ENCODE measurements around the gene RANBP1.
"Not testable (repeated sequence)": the region's sequence is repeated elsewhere in the genome, so short reads cannot be mapped to it uniquely, and the experiment has no call there.

The RANBP1 gene

DNA sequence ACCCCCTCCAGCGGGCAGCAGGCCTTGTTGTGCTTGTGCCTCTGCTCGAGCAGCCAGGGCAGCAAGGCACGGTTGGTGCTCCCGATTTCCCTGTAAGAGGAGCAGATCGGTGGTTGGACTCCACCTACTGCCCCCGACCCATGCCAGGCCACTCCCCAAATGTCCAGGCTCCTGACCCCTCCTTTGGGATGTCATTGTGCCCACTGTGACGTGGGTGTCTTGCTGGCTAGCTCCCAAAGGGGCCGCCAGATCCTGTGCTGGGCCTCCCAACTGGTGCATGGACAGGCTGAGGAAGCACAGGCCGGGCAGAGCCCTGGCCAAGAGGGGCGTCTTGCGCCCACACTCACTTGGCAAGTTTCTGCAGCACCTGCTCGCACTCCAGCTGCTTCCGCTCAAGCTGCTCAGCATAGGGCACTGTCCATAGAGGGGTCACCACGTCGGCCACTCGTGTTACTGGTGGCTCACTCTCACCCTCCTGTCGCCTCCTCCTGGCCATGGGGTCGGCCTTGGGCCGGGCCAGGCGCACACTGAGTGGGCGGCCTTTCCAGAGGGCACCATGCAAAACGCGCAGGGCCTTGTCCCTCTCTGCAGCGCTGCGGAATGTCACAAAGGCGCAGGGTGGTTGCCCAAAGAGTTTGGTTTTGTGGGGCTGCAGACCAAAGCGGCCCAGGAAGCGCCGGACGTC, at the start of gene RANBP1:
Gene RANBP1, plus strand, starts transcription at position 414 of the 685 bp plus-strand sequence. Its CDS starts 81 bp downstream, at position 495.
- peak within 1 kb of the TSS; percentile 83 for H3K4me3 ChIP-seq (ENCODE audit: low read length)
- peaks cover 41% of the 10 kb centered on the region for H3K36me3 ChIP-seq (ENCODE audit: control insufficient read depth, low read depth, low read length)
- H3K27me3 ChIP-seq (ENCODE audit: control insufficient read depth, insufficient read depth, low read length), result no peaks in the 10 kb centered on the region
- H3K9me3 ChIP-seq (ENCODE audit: control insufficient read depth, low read depth, low read length), result no peaks in the 10 kb centered on the region
- peak within 1 kb of the TSS; percentile 15 for H3K27ac ChIP-seq (ENCODE audit: low read length)
- H3K9ac ChIP-seq (ENCODE audit: low read length), result peak within 1 kb of the TSS; percentile 83
- H3K4me1 ChIP-seq (ENCODE audit: control insufficient read depth, low read depth, low read length), result peaks cover 6% of the 10 kb centered on the region

DNA sequence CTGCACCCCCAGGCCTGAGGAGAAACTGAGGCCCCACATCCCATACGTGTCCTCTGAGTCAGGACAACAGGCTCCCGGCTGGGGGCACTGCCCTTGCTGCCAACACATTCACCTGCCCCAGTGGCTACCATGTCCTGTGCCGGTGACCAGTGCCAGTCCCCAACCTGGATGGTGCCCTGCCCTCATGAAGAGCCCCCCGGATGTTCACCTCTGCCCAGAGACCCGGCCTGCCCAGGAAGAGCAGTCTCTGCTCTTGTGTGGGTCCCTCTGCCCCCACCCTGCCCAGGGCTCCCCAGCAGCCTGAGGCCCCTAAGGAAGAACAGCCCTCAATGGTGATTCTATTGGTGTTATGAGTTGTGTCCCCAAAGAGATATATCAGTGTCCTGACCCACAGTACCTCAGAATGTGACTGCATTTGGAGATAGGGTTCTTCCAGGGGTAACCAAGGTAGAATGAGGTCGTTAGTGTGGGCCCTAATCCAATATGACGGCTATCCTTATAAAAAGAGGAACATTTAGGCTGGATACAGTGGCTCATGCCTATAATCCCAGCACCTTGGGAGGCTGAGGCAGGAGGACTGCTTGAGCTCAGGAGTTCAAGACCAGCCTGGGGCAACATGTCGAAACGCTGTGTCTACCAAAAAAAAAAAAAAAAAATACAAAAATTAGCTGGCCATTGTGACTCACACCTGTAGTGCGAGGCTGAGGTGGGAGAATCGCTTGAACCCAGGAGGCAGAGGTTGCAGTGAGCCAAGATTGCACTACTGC, 49.1 kb upstream of the RANBP1 start:
- Histone ChIP-seq H3K36me3 (ENCODE audit: control insufficient read depth, low read depth, low read length) (no peaks in the 10 kb centered on the region), H3K4me1 (ENCODE audit: control insufficient read depth, low read depth, low read length) (no peaks in the 10 kb centered on the region), H3K9me3 (ENCODE audit: control insufficient read depth, low read depth, low read length) (no peaks in the 10 kb centered on the region), H3K27ac (ENCODE audit: low read length) (no peak overlapping the region), H3K4me3 (ENCODE audit: low read length) (no peak overlapping the region), H3K27me3 (ENCODE audit: control insufficient read depth, insufficient read depth, low read length) (no peaks in the 10 kb centered on the region), H3K9ac (ENCODE audit: low read length) (no peak overlapping the region)

DNA sequence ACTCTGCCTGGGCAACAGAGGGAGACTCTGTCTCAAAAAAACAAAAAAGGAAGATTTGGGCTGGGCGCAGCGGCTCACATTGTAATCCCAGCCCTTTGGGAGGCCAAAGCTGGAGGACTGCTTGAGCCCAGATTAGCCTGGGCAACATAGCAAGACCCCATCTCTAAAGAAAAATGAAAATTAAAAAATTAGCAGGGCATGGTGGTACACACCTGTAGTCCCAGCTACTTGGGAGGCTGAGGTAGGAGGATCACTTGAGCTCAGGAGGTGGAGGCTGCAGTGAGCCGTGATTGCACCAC, 48.6 kb upstream of the RANBP1 start:
- H3K4me3 ChIP-seq (ENCODE audit: low read length); H3K27ac ChIP-seq (ENCODE audit: low read length); H3K36me3 ChIP-seq (ENCODE audit: control insufficient read depth, low read depth, low read length); H3K9ac ChIP-seq (ENCODE audit: low read length); H3K9me3 ChIP-seq (ENCODE audit: control insufficient read depth, low read depth, low read length); H3K27me3 ChIP-seq (ENCODE audit: control insufficient read depth, insufficient read depth, low read length); H3K4me1 ChIP-seq (ENCODE audit: control insufficient read depth, low read depth, low read length): not testable (repeated sequence)

DNA sequence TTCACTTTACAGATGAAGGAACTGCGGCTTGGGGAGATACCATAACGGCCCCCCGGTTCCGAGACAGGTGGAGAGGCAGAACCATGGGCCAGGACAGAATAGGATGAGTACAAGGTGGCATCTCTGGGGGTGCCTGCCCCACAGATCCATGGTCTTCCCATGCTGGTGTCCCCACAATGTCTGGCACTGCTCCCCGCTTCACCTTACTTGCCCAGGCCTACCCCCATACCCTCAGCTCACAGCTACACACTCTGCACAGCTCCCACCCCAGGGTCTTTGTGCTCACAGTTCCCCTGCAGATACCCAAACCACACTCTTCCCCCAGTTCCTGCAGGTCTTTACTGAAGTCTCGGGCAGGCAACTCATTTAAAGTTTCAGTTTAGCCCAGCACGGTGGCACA, 47.3 kb upstream of the RANBP1 start:
- H3K27me3 ChIP-seq (ENCODE audit: control insufficient read depth, insufficient read depth, low read length), result no peaks in the 10 kb centered on the region
- H3K4me3 ChIP-seq (ENCODE audit: low read length), result no peak overlapping the region
- H3K9ac ChIP-seq (ENCODE audit: low read length), result no peak overlapping the region
- no peak overlapping the region for H3K27ac ChIP-seq (ENCODE audit: low read length)
- H3K36me3 ChIP-seq (ENCODE audit: control insufficient read depth, low read depth, low read length), result no peaks in the 10 kb centered on the region
- H3K4me1 ChIP-seq (ENCODE audit: control insufficient read depth, low read depth, low read length), result no peaks in the 10 kb centered on the region
- H3K9me3 ChIP-seq (ENCODE audit: control insufficient read depth, low read depth, low read length), result no peaks in the 10 kb centered on the region

DNA sequence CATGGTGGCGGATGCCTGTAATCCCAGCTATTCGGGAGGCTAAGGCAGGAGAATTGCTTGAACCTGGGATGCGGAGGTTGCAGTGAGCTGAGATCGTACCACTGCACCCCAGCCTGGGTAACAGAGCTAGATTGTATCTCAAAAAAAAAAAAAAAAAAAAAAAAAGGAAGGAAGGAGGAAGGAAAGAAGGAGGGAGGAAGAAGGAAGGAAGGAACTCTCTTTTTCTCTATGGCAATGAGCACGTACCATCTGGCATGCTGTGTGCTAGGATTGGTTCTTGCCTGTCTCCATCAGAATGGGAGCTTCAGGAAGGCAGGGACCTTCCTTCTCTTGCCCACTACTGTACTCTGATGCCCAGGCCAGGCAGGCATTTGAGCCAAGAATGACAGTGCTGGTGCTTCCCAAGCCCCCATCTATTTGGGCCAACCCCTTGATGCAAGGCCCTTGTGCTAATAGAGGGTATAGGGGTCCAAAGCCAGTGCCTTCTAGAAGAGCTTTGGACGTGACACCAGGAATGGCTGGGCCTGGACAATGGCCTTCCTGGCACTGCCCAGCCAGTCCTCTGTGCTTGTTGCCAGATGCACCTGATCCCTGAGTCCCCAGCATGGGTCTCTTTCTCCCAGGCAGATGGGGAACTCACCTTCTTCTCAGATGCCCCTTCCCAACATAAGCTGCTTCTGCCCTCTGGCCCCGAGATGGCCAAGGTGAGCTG, 46.4 kb upstream of the RANBP1 start:
- H3K27me3 ChIP-seq (ENCODE audit: control insufficient read depth, insufficient read depth, low read length), result no peaks in the 10 kb centered on the region
- H3K9ac ChIP-seq (ENCODE audit: low read length), result no peak overlapping the region
- H3K4me3 ChIP-seq (ENCODE audit: low read length), result no peak overlapping the region
- H3K36me3 ChIP-seq (ENCODE audit: control insufficient read depth, low read depth, low read length), result no peaks in the 10 kb centered on the region
- H3K4me1 ChIP-seq (ENCODE audit: control insufficient read depth, low read depth, low read length), result no peaks in the 10 kb centered on the region
- H3K27ac ChIP-seq (ENCODE audit: low read length), result no peak overlapping the region
- H3K9me3 ChIP-seq (ENCODE audit: control insufficient read depth, low read depth, low read length), result no peaks in the 10 kb centered on the region

DNA sequence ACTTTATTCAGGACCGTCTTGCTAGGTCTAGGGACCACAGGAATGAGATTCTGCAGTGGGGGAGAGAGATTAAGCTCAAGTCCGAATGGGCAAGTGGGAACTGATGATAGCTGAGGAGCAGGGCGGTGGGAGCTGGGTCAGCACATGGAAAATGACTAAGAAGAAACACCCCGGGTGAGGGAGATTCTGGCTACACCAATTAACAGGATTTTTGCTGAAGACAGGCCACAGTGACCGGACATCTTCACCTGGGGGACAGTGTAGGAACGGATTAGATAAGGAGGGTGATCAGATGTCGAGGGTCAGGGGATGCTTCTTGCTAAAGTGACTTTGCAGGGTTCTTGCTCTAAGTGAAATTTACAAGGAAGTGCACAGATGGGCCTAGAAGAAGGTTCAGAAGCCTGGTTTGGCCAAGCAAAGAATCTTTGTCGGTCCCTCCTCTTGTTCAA, 44.4 kb upstream of the RANBP1 start:
- H3K27ac ChIP-seq (ENCODE audit: low read length), result no peak overlapping the region
- no peak overlapping the region for H3K9ac ChIP-seq (ENCODE audit: low read length)
- H3K4me1 ChIP-seq (ENCODE audit: control insufficient read depth, low read depth, low read length), result no peaks in the 10 kb centered on the region
- H3K9me3 ChIP-seq (ENCODE audit: control insufficient read depth, low read depth, low read length), result no peaks in the 10 kb centered on the region
- H3K4me3 ChIP-seq (ENCODE audit: low read length), result no peak overlapping the region
- H3K36me3 ChIP-seq (ENCODE audit: control insufficient read depth, low read depth, low read length), result no peaks in the 10 kb centered on the region
- H3K27me3 ChIP-seq (ENCODE audit: control insufficient read depth, insufficient read depth, low read length), result no peaks in the 10 kb centered on the region

DNA sequence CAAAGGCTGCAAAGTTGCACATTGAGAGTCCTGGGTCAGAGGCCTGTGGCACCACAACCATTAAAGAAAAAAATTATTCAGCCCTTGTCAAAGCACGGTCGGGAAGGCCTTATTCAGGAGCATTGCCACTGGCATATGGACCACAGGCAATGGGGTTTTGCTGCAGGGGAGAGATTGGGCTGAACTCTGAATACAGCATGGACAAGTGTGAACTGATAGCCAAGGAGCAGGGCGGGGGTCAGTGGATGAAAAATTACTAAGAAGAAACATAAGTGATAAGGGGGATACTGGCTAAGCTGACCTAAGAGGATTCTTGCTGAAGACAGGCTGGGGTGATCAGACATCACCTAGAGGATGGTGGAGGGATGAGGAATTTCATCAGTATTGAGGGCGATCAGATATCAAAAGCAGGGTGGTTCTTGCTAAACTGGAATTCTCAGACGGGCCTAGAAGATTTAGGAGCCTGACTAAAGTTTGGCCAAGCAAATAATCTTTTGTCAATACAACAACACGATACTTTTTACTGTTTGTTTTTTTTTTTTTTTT, 39.2 kb upstream of the RANBP1 start:
- Histone ChIP-seq H3K27ac (ENCODE audit: low read length) (no peak overlapping the region), H3K9ac (ENCODE audit: low read length) (no peak overlapping the region), H3K27me3 (ENCODE audit: control insufficient read depth, insufficient read depth, low read length) (no peaks in the 10 kb centered on the region), H3K4me1 (ENCODE audit: control insufficient read depth, low read depth, low read length) (peaks cover 5% of the 10 kb centered on the region), H3K4me3 (ENCODE audit: low read length) (no peak overlapping the region), H3K36me3 (ENCODE audit: control insufficient read depth, low read depth, low read length) (peaks cover 2% of the 10 kb centered on the region), H3K9me3 (ENCODE audit: control insufficient read depth, low read depth, low read length) (no peaks in the 10 kb centered on the region)

DNA sequence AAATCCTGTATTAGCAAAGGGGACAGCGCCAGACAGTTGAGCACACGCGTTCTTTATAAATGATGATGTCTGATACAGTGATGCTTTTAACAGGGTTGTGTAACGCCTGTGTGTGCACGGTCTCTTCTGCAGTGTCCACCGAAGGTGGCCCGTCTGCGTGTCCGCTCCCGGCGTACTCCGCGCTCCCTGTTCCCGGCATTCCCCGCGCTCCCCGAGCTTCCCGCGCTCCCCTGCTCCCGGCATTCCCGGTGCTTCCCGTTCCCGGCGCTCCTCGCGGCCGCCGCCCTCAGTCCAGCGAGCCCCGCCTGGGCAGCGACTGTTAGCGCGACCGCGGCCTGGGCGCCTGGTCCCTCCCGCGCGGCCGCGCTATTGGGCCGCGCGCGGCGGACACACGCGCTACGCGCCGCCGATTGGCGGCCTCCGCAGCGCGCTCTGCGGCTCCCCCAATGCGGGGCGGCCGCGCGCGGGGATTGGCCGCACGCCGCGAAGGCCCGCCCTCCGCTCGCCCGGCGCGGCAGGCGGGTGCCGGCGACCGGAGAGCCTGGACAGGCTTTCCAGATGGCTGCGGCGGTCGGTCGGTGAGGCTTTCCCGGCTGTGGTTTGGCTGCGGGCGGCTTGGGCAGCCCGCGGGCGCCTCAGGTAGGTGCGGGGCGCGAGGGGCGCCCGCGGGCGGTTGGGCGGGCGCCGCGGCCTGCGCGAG, 36.0 kb upstream of the RANBP1 start, which contains the start of gene DGCR8:
Gene DGCR8, plus strand, starts transcription at position 497 of the 700 bp plus-strand sequence. CDS start 5,723 bp downstream, outside the sequence.
- Histone ChIP-seq H3K36me3 (ENCODE audit: control insufficient read depth, low read depth, low read length) (peaks cover 3% of the 10 kb centered on the region), H3K4me1 (ENCODE audit: control insufficient read depth, low read depth, low read length) (peaks cover 6% of the 10 kb centered on the region), H3K9ac (ENCODE audit: low read length) (peak within 1 kb of the TSS; percentile 97), H3K4me3 (ENCODE audit: low read length) (peak within 1 kb of the TSS; percentile 98), H3K27ac (ENCODE audit: low read length) (peak within 1 kb of the TSS; percentile 93), H3K27me3 (ENCODE audit: control insufficient read depth, insufficient read depth, low read length) (no peaks in the 10 kb centered on the region), H3K9me3 (ENCODE audit: control insufficient read depth, low read depth, low read length) (no peaks in the 10 kb centered on the region)

DNA sequence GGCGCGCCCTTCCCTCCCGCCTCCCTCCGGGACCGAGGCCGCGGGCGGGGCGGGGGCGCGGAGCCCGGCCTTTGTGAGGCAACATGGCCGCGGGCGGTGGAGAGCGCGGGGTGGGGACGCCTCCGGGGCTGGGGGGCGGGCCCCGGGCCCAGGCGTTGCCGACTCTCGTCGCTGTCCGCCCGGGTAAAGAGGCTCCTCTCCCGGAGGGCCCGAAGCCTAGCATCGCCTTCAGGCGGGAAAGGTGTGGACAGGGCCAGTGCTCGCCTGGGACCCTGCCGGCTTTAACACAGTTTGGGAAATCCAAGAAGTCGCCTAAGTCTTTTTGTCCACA, 35.5 kb upstream of the RANBP1 start:
- Histone ChIP-seq H3K4me3 (ENCODE audit: low read length) (peak overlapping the region; percentile 98), H3K4me1 (ENCODE audit: control insufficient read depth, low read depth, low read length) (peaks cover 6% of the 10 kb centered on the region), H3K36me3 (ENCODE audit: control insufficient read depth, low read depth, low read length) (peaks cover 4% of the 10 kb centered on the region), H3K27me3 (ENCODE audit: control insufficient read depth, insufficient read depth, low read length) (no peaks in the 10 kb centered on the region), H3K9me3 (ENCODE audit: control insufficient read depth, low read depth, low read length) (no peaks in the 10 kb centered on the region), H3K9ac (ENCODE audit: low read length) (peak overlapping the region; percentile 97), H3K27ac (ENCODE audit: low read length) (peak overlapping the region; percentile 90)

DNA sequence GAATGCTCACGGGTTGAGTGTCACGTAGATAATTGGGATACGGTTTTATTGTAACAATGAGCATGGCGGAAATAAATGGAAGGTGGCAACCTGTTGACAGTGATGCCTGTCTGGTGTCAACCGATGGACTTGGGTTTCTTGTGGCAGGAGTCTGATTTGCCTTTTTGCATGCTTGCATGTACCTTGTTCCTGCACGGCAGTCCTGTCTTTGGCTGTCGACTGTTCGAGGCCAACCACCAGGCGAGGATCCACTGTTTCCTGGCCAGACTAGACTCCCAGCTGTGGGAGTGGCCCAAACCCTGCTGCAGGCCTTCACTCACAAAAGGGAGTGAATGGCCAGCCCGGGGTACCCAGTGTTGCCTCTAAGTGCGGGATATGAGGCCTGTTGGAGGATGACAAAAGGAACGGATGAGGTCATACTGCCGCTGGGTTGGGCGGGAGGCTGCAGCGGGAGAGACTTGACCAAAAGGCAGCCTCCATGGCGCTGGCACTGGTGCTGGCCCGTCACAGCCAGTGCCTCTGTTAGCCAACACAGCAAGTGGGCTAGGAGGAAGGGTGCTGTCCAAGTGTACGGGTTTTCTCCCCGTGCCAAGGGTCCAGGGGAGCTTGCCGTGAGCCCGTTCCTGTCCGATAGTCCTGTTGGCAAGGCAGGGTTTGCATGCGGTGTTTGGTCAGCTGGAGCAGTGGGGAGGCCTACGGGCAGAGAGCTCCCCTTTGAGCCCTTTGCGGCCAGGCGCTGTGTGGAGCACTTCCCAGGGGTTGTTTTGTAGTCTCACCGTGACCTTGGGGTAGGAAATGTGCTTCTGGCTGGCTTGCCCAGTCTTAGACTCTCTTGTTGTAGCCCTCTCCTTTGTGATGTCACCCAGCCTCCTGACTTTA, 34.9 kb upstream of the RANBP1 start:
- Histone ChIP-seq H3K9ac (ENCODE audit: low read length) (peak overlapping the region; percentile 97), H3K27me3 (ENCODE audit: control insufficient read depth, insufficient read depth, low read length) (no peaks in the 10 kb centered on the region), H3K4me3 (ENCODE audit: low read length) (peak overlapping the region; percentile 98), H3K36me3 (ENCODE audit: control insufficient read depth, low read depth, low read length) (peaks cover 10% of the 10 kb centered on the region), H3K27ac (ENCODE audit: low read length) (peak overlapping the region; percentile 90), H3K4me1 (ENCODE audit: control insufficient read depth, low read depth, low read length) (peaks cover 6% of the 10 kb centered on the region), H3K9me3 (ENCODE audit: control insufficient read depth, low read depth, low read length) (no peaks in the 10 kb centered on the region)

Data from iPS-18a (cell line).